DMS153 (cell line): ENCODE measurements around the gene MMAB.

Source experiments
- DNase-seq: peaks from one replicate; lab custom pipeline; 2025; lab: John Stamatoyannopoulos, UW

Gene MMAB

GRCh38 chr12:109559200-109559505 lies 14.2 kb downstream of the MMAB start:
- DNase-seq, result no peak

- no peak for DNase-seq
These were observed 14.7 kb downstream of the MMAB start for GRCh38 chr12:109558374-109559199.

- no peak for DNase-seq
These were observed 15.5 kb downstream of the MMAB start for GRCh38 chr12:109557805-109558204.

- DNase-seq, result no peak
These were observed 16.1 kb downstream of the MMAB start for GRCh38 chr12:109557200-109557599.

- no peak for DNase-seq
These were observed 17.6 kb downstream of the MMAB start for GRCh38 chr12:109555431-109556315.

- DNase-seq, result no peak
These were observed 18.5 kb downstream of the MMAB start for GRCh38 chr12:109554761-109555160.

- no peak for DNase-seq
These were observed 19.3 kb downstream of the MMAB start for GRCh38 chr12:109553906-109554500.

GRCh38 chr12:109553483-109553882 lies 19.8 kb downstream of the MMAB start:
- no peak for DNase-seq

GRCh38 chr12:109552971-109553370 lies 20.3 kb downstream of the MMAB start:
- DNase-seq, result no peak

- no peak for DNase-seq
These were observed 22.2 kb downstream of the MMAB start for GRCh38 chr12:109551108-109551507.

- no peak for DNase-seq
These were observed 23.0 kb downstream of the MMAB start for GRCh38 chr12:109550281-109550680.

- DNase-seq, result no peak
These were observed 23.6 kb downstream of the MMAB start for GRCh38 chr12:109549613-109550270.

GRCh38 chr12:109548258-109548657 lies 25.0 kb downstream of the MMAB start:
- no peak for DNase-seq

- no peak for DNase-seq
These were observed 26.0 kb downstream of the MMAB start for GRCh38 chr12:109547286-109547685.

GRCh38 chr12:109545826-109546225 lies 27.5 kb downstream of the MMAB start:
- DNase-seq, result no peak

GRCh38 chr12:109544955-109545531 lies 28.3 kb downstream of the MMAB start:
- no peak for DNase-seq

- no peak for DNase-seq
These were observed 30.4 kb downstream of the MMAB start for GRCh38 chr12:109542876-109543275.

GRCh38 chr12:109542014-109542413 lies 31.3 kb downstream of the MMAB start:
- no peak for DNase-seq

- no peak for DNase-seq
These were observed 31.9 kb downstream of the MMAB start for GRCh38 chr12:109541413-109541726.

- DNase-seq, result no peak
These were observed 32.5 kb downstream of the MMAB start for GRCh38 chr12:109540526-109541412.

- no peak for DNase-seq
These were observed 33.8 kb downstream of the MMAB start for GRCh38 chr12:109539508-109539907.
